ENCODE results near the gene PRELID1. TPM values are rescaled to one million over a fixed set of nuclear protein-coding genes. Genes with fewer than 3 reads are reported as not detected.

PRELID1 gene
- total and polyA plus RNA-seq, 11 donors: 30.3 to 160 (median 42.4) TPM

GRCh38 chr5:177297922-177298321 lies 5.7 kb upstream of the PRELID1 start:
- no peak overlapping the region for H3K4me3 ChIP-seq
- no peaks in the 10 kb centered on the region for H3K9me3 ChIP-seq
- TF ChIP-seq POLR2A (IDR thresholded peaks at IDR 0.05) (no peak), CTCF (IDR thresholded peaks at IDR 0.05) (no peak)
- WGBS, 4 donors: 88 to 96% (median 91%) methylated on average over 2 of the region's 2 CpGs
- intact Hi-C loops (cut with DNase I): loop anchor here in 3 of 10 donors (5.0 to 10.0 kb wide), 2 partner anchors 183 to 186 kb away; no protein-coding TSS in a partner anchor
- no peaks in the 10 kb centered on the region for H3K27me3 ChIP-seq
- no peak for DNase-seq
- peaks cover 0 to 68% (median 49%) of the 10 kb centered on the region in 12 donors for H3K4me1 ChIP-seq
- peaks cover 0 to 67% (median 37%) of the 10 kb centered on the region in 9 donors for H3K36me3 ChIP-seq
- ATAC-seq: no peak
- H3K27ac ChIP-seq: no peak overlapping the region

GRCh38 chr5:177299697-177300096 lies 3.9 kb upstream of the PRELID1 start:
- H3K36me3 ChIP-seq: peaks cover 0 to 50% (median 19%) of the 10 kb centered on the region in 9 donors
- peak overlapping the region in 1 of 12 donors; percentile 18 for H3K4me3 ChIP-seq
- no peaks in the 10 kb centered on the region for H3K9me3 ChIP-seq
- no peaks in the 10 kb centered on the region for H3K27me3 ChIP-seq
- ATAC-seq: no peak
- TF ChIP-seq POLR2A (IDR thresholded peaks at IDR 0.05): no peak
- TF ChIP-seq CTCF (IDR thresholded peaks at IDR 0.05): no peak
- 70 to 78% (median 75%) methylated on average over 9 of the region's 9 CpGs for WGBS, 4 donors
- intact Hi-C loops (cut with DNase I): loop anchor here in 9 of 10 donors (5.0 to 10.0 kb wide), 4 partner anchors 167 to 187 kb away; partner anchors contain the start of gene NSD1 (in 1 of the 9)
- no peak for DNase-seq
- H3K4me1 ChIP-seq: peaks cover 0 to 76% (median 55%) of the 10 kb centered on the region in 12 donors
- H3K27ac ChIP-seq: peak overlapping the region; percentile 16 to 93 (median 76)

DNA sequence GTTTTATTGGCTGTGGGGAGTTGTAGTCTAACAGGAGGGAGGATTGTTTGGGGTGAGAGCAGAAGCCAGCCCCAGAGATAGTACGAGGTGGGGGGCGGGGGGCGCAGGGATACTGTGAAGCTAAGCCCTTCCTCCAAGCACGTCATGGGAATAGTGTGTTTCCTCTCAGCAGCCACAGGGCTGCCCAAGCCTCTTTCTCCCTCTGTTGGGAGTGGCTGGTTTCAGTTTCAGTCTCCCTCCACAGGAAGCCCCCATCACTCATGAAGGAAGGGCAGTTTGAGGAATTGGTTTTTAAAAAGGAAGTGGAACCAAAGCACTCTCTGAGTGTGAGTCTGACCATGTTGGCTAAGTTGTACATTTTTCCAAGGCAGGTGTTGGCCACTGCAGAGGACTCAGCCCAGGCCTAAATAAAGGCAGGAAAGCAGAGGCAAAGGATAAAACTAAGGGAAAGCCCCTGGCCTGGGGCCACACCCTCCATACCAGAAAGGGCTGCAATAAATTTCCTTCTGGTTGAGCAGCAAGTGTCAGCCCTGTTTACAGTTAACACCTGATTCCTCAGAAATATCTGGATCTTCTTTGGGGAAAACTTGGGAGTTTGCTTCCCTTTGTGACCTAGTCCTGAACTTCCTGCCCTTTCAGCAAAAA lies 3.2 kb upstream of the PRELID1 start:
- H3K4me1 ChIP-seq: peaks cover 0 to 76% (median 60%) of the 10 kb centered on the region in 12 donors
- DNase-seq (peak; percentile 66 to 82 (median 74)), ATAC-seq (peak; percentile 25 to 84 (median 54))
- peak overlapping the region in 3 of 12 donors; percentile 0 to 99 (median 22) for H3K4me3 ChIP-seq
- WGBS, 4 donors: 22 to 34% (median 27%) methylated on average over 3 to 4 of the region's 4 CpGs
- H3K36me3 ChIP-seq: peaks cover 0 to 48% (median 17%) of the 10 kb centered on the region in 9 donors
- peak in 5 of 12 donors; percentile 9 to 26 (median 22) for TF ChIP-seq CTCF (IDR thresholded peaks at IDR 0.05)
- TF ChIP-seq POLR2A (IDR thresholded peaks at IDR 0.05): peak in 1 of 2 donors; percentile 15
- peak overlapping the region; percentile 16 to 93 (median 76) for H3K27ac ChIP-seq
- H3K9me3 ChIP-seq: no peaks in the 10 kb centered on the region
- intact Hi-C loops (cut with DNase I): loop anchor here in 6 of 10 donors (5.0 to 10.0 kb wide), 4 partner anchors 168 to 188 kb away; partner anchors contain the start of gene NSD1 (in 1 of the 6)
- H3K27me3 ChIP-seq: no peaks in the 10 kb centered on the region

DNA sequence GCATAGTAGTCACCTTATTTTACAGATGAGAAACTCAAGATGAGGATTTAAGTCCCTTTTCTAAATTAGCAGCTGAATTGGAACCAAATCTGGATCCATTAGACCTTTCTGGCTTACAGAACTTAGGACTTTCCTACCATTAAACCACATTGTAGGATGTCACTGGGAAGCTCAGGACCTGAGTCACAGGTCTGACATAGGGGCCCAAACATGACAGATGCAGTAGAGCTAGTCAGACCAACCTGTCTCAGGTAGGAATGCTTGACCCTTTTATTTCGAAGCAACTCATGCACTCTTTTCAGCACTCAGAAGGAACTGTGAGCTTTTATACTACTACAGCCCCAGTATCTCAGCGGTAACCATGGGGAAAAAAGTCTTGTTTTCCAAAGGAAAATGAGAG lies 2.6 kb upstream of the PRELID1 start:
- Histone ChIP-seq H3K27me3 (no peaks in the 10 kb centered on the region), H3K4me3 (peak overlapping the region in 1 of 12 donors; percentile 99), H3K9me3 (no peaks in the 10 kb centered on the region), H3K27ac (peak overlapping the region; percentile 0 to 93 (median 76)), H3K4me1 (peaks cover 0 to 76% (median 57%) of the 10 kb centered on the region in 12 donors), H3K36me3 (peaks cover 0 to 48% (median 17%) of the 10 kb centered on the region in 9 donors)
- no peak for ATAC-seq
- no peak for TF ChIP-seq POLR2A (IDR thresholded peaks at IDR 0.05)
- no peak for TF ChIP-seq CTCF (IDR thresholded peaks at IDR 0.05)
- 85 to 94% (median 90%) methylated on average over 2 of the region's 2 CpGs for WGBS, 4 donors
- no peak for DNase-seq
- intact Hi-C loops (cut with DNase I): loop anchor here in 6 of 10 donors (5.0 to 10.0 kb wide), 4 partner anchors 169 to 189 kb away; partner anchors contain the start of gene NSD1 (in 1 of the 6)
